Mesothelial cell of epicardium (in vitro differentiated cells): ENCODE data around the gene PFDN4. TPM values are rescaled to one million over a fixed set of nuclear protein-coding genes. Genes with fewer than 3 reads are reported as not detected.

ENCODE experiments used
- DNase-seq, 2 experiments: peaks; one replicate each; pipeline ENCODE4 v3.0.0; 2021; ENCODE audit warnings: low spot score in 2 of 2; ENCODE audit not compliant: unreplicated experiment in 2 of 2
- H3K27ac Mint-ChIP-seq: 2 replicates; pipeline ENCODE4 v1.8.0; 2021; ENCODE audit warnings: mixed read lengths
- H3K27me3 Mint-ChIP-seq: 2 replicates; pipeline ENCODE4 v1.8.0; 2021; ENCODE audit warnings: low read depth, mixed read lengths
- H3K36me3 Mint-ChIP-seq: 2 replicates; pipeline ENCODE4 v1.8.0; 2021; ENCODE audit warnings: mixed read lengths
- H3K4me1 Mint-ChIP-seq: 2 replicates; pipeline ENCODE4 v1.8.0; 2021; ENCODE audit warnings: mixed read lengths
- H3K4me3 Mint-ChIP-seq: 2 replicates; pipeline ENCODE4 v1.8.0; 2021; ENCODE audit warnings: mild to moderate bottlenecking, moderate library complexity, mixed read lengths
- H3K9me3 Mint-ChIP-seq: 2 replicates; pipeline ENCODE4 v1.8.0; 2021; ENCODE audit warnings: mixed read lengths
- total RNA-seq: library from RNA; stranded (reverse); gene quantifications from 3 replicates; pipeline ENCODE4 v1.2.1, GENCODE V29; 2021
- TF ChIP-seq, protein P1 (sequence below): fragments of 200-600 bp; sonication (generic); IDR thresholded peaks from one replicate; pipeline ENCODE4 v1.5.0; 2021; ENCODE audit warnings: antibody characterized with exemption; ENCODE audit not compliant: unreplicated experiment

The PFDN4 gene
- total RNA-seq, 1 donor from 2014 or later: 26.0 TPM

DNA sequence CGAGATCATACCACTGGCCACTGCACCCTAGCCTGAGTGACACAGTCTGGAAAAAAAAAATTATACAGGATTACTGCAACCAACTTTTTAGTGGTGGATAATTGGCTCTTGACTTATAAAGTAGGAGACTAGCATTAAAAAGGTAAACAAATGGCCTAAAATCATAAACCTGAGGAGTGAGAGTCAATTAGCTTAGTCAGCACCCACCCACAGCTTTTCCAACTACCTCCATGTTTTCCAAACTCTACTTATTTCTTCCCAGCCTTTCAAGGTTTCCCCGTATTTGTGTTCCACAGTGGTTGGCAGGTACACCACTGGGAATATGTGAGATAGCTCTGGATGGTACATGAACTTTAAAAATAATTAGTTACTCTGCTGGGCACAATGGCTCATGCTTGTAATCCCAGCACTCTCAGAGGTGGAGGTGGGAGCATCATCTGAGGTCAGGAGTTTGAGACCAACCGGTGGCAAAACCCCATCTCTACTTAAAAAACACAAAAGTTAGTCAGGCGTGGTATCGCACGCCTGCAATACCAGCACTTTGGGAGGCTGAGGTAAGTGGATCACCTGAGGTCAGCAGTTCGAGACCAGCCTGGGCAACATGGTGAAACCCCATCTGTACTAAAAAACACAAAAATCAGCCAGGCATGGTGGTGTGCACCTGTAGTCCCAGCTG, 40.8 kb upstream of the PFDN4 start:
- Mint-ChIP-seq H3K4me1 (peaks cover 16% of the 10 kb centered on the region), H3K4me3 (no peak overlapping the region), H3K27ac (no peak overlapping the region), H3K27me3 (peaks cover 25% of the 10 kb centered on the region), H3K36me3 (no peaks in the 10 kb centered on the region), H3K9me3 (no peaks in the 10 kb centered on the region)
- TF ChIP-seq, protein P1, sequence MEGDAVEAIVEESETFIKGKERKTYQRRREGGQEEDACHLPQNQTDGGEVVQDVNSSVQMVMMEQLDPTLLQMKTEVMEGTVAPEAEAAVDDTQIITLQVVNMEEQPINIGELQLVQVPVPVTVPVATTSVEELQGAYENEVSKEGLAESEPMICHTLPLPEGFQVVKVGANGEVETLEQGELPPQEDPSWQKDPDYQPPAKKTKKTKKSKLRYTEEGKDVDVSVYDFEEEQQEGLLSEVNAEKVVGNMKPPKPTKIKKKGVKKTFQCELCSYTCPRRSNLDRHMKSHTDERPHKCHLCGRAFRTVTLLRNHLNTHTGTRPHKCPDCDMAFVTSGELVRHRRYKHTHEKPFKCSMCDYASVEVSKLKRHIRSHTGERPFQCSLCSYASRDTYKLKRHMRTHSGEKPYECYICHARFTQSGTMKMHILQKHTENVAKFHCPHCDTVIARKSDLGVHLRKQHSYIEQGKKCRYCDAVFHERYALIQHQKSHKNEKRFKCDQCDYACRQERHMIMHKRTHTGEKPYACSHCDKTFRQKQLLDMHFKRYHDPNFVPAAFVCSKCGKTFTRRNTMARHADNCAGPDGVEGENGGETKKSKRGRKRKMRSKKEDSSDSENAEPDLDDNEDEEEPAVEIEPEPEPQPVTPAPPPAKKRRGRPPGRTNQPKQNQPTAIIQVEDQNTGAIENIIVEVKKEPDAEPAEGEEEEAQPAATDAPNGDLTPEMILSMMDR: no peak
- DNase-seq: no peak

DNA sequence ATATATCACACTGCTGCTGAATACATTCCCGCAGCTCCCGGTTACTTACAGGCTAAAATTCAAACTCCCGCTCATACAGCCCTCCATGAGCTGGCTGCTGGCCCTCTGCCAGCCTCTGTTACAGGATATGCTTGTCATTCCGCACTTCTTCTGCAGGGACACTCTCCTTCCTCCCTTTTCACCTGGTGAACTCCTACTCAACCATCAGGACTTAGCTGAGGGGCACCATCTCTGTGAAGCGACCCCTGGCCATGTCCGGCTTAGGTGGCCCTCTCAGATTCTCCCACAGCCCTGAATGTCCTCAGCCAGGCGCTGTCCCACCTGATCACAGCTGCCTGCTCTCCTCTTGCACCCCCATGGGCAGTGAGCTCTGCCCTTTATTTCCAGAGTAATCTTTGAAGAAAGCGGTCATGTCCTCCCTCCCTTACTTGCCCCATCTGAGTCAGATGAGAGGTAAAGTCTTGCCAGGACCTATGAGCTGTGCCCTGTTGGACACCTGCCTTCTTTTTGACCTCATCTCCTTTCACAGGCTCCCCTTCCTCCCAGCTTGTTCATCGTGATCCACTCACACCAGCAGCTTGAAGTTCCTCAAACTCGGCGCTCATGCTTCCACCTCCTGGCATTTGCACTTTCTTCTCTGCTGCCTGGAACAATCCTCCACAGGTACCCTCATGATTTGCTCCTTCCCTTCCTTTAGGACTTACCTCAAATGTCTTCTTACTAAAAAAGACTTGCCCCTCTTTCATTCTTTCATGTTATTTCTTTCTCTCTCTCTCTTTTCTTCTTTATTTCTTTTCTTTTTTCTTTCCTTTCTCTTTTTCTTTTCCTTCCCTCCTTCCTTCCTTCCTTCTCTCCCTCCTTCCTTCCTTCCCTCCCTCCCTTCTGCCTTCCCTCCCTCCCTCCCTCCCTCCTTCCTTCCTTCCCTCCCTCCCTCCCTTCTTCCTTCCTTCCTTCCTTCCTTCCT, 39.7 kb upstream of the PFDN4 start:
- peak in 1 of 2 experiments; percentile 63 for DNase-seq
- Mint-ChIP-seq H3K36me3 (no peaks in the 10 kb centered on the region), H3K4me1 (peaks cover 23% of the 10 kb centered on the region), H3K27me3 (peaks cover 35% of the 10 kb centered on the region), H3K4me3 (no peak overlapping the region), H3K27ac (no peak overlapping the region), H3K9me3 (no peaks in the 10 kb centered on the region)
- TF ChIP-seq, protein P1: no peak

DNA sequence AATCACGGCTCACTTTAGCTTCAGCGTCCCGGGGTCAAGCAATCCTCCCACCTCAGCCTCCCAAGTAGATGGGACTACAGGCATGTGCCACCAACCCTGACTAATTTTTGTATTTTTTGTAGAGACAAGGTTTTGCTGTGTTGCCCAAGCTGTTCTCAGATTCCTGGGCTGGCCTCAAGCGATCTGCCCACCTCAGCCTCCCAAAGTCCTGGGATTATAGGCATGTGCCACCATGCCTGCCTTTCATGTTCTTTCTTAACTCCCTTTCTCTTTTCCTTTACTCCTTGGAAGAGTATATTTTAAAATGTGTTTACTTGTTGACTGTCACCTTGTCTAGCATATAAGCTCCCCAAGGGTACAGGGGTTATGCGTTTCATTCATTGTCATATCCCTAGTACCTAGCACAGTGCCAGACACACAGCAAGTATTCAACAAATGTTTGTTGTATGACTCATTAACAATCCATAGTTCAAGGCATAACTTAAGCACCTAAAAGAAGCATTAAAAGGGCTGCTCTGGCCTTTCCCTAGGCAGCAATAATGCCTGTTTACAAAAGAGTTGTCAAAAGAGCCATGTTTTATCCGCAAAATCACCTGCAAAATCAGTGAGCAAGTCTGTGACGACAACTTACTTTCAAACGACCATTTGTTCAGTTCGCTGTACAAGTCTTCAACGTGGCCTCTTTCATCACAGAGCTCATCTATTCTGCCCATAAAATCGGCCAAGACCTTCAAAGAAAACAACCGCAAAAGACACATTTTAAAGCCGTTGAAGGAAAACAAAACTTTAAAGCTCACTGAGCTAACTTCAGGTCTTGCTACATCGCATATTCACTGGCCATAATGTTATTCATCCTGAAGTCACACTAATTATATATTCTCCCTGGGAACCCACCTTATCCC, 38.7 kb upstream of the PFDN4 start:
- no peak overlapping the region for H3K4me3 Mint-ChIP-seq
- no peaks in the 10 kb centered on the region for H3K36me3 Mint-ChIP-seq
- peaks cover 43% of the 10 kb centered on the region for H3K27me3 Mint-ChIP-seq
- peaks cover 30% of the 10 kb centered on the region for H3K4me1 Mint-ChIP-seq
- peak overlapping the region; percentile 17 for H3K27ac Mint-ChIP-seq
- no peak for DNase-seq
- no peaks in the 10 kb centered on the region for H3K9me3 Mint-ChIP-seq
- TF ChIP-seq, protein P1: no peak

GRCh38 chr20:54170026-54170471, 37.8 kb upstream of the PFDN4 start:
- Mint-ChIP-seq H3K4me3 (no peak overlapping the region), H3K36me3 (no peaks in the 10 kb centered on the region), H3K4me1 (peaks cover 38% of the 10 kb centered on the region), H3K27ac (peak overlapping the region; percentile 17), H3K9me3 (no peaks in the 10 kb centered on the region), H3K27me3 (peaks cover 51% of the 10 kb centered on the region)
- no peak for DNase-seq
- TF ChIP-seq, protein P1: no peak

DNA sequence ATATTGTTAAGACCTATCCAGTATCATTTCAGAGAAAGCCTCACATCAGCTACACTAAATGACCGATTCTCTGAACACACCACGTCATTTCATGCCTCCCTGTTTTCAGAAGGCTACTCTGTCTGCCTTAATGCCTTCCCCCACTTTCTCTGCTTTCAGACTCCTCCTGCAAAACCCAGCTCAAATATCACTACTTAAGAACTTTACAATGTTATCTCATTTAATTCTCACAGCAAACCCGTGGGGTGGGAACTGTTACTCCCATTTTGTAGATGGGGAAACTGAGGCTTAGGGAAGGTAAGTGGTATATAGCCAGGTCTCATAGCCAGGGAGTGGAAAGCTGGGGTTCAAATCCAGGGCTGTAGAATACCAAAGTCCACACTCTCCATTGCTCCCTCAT, 36.9 kb upstream of the PFDN4 start:
- no peaks in the 10 kb centered on the region for H3K36me3 Mint-ChIP-seq
- H3K9me3 Mint-ChIP-seq: no peaks in the 10 kb centered on the region
- peaks cover 57% of the 10 kb centered on the region for H3K27me3 Mint-ChIP-seq
- peaks cover 38% of the 10 kb centered on the region for H3K4me1 Mint-ChIP-seq
- TF ChIP-seq, protein P1: no peak
- no peak overlapping the region for H3K27ac Mint-ChIP-seq
- H3K4me3 Mint-ChIP-seq: no peak overlapping the region
- DNase-seq: no peak
